ENCODE measurements around the gene C1D.

- TF ChIP-seq CTCF (IDR thresholded peaks at IDR 0.05; ENCODE audit: low read length), result no peak
- TF ChIP-seq EZH2 (IDR thresholded peaks at IDR 0.05; ENCODE audit: borderline replicate concordance, low read length), result no peak
Observed at GRCh38 chr2:68046224-68046623, 16.6 kb downstream of the C1D start.
